GM12891 (cell line): Measurements from ENCODE around the gene ZNF329.

Source experiments
- PAX5 ChIP-seq: IDR thresholded peaks from 2 replicates; pipeline ENCODE4 v1.6.1; 2011; ENCODE audit warnings: low read length, moderate library complexity, mild to moderate bottlenecking; ENCODE audit not compliant: insufficient read depth, severe bottlenecking
- POLR2A ChIP-seq: IDR thresholded peaks from 2 replicates; pipeline ENCODE4 v1.6.1; 2011; ENCODE audit warnings: low read depth, low read length, control low read depth
- POLR2AphosphoS5 ChIP-seq: IDR thresholded peaks from 2 replicates; pipeline ENCODE4 v1.6.1; 2011; ENCODE audit warnings: low read depth, low read length, control low read depth
- SPI1 ChIP-seq: IDR thresholded peaks from 2 replicates; pipeline ENCODE4 v1.6.1; 2011; ENCODE audit warnings: low read depth, low read length, control low read depth
- TAF1 ChIP-seq: IDR thresholded peaks from 2 replicates; pipeline ENCODE4 v1.6.1; 2011; ENCODE audit warnings: low read depth, low read length, control low read depth

- TF ChIP-seq POLR2AphosphoS5 (no peak), TAF1 (no peak), POLR2A (no peak), SPI1 (no peak), PAX5 (no peak)
Observed at GRCh38 chr19:58096884-58097283, 53.7 kb downstream of the ZNF329 start.
